IPS DF 4.7 (cell line): ENCODE results near the gene ZNF462.
"Not testable (repeated sequence)": the region's sequence is repeated elsewhere in the genome, so short reads cannot be mapped to it uniquely, and the experiment has no call there.

Experiments used
- DNase-seq: peaks from one replicate; pipeline ENCODE4 v3.0.0-alpha.2; 2013; ENCODE audit warnings: low spot score; ENCODE audit errors: extremely low read depth

Gene ZNF462

GRCh38 chr9:106886111-106887046 is 23.4 kb downstream of the ZNF462 start:
- DNase-seq: no peak

DNA sequence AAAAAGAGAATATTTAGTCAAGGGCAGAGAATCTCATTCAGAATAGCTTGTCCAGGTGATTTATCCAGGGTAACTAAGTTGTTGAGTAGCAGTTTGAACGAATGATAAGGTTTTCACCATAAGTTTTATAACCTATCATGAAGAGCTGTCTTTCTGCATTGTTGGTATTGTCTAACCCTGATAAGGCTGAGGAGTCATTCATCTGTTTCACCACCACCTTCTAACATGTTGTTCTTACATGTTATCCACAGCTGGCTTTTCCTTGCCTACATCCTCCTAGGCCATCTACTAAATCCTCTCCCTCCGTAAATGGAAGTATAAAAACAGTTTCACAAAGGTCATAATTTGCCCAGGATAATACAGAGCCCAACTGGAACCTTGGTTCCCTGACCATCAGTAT is 24.1 kb downstream of the ZNF462 start:
- DNase-seq: no peak

DNA sequence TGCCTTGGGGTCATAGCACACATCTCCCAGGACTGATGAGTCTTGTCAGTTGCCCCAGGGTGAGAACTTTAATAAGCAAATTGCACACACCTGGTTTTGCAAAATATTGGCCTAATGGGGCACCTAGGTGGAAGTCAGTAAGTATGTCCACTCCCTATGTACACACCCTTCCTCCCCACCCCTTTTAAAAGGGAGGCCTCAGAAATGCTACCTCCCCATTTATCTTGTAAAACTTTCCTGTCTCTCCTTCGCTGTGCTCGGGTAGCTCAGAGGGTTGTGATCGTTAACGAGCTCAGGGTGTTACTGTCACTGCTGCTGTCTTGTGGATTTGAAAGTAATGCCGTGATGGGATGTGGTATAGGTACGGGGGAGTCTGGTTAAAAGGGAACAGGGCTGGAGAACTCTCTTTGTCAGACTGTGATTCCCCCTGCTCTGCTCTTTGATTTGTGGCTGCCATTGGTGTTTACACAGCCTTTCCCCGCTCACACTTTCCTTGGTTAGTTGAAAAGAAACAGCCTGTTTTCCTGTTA is 26.2 kb downstream of the ZNF462 start:
- no peak for DNase-seq

GRCh38 chr9:106890608-106891007 is 27.6 kb downstream of the ZNF462 start:
- DNase-seq: no peak

DNA sequence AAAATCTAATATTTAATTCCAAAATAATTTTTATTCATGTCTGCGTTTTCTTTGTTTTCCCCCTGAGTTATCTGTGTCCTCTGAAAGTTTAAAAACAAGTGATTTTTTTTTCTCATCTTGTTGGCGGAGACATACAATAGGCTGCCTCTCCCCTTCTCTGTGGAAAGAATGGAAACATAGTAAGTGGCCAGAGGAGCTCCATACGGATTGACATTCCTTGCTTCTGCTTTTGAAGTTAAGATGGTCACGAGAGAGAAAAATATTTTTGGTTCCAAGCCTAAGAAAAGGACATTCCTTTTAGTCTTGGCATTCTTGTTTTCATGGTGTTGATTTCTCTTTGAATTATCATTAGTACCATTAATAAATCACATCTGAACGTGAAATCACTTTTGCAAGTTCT is 28.3 kb downstream of the ZNF462 start:
- DNase-seq: no peak

DNA sequence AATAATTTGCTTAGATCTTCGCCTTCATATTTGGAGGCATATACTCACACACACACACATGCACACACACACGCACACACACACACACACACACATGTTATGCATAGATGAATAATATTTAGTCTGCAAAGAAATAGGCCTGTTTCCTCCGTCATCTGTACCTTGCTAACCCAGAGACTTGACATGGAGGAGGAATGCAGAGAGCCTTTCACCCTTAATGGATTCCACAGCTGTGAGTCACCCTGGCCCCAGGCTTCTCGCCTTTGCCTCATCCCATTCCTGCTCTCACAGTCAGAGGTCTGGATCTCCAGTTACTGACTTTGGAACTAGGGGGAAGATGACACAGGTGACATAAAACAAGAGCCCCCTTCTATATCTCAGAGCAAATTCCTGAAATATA is 29.7 kb downstream of the ZNF462 start:
- DNase-seq: peak; percentile 76

- DNase-seq: no peak
Measured at GRCh38 chr9:106893088-106893487, 30.1 kb downstream of the ZNF462 start.

DNA sequence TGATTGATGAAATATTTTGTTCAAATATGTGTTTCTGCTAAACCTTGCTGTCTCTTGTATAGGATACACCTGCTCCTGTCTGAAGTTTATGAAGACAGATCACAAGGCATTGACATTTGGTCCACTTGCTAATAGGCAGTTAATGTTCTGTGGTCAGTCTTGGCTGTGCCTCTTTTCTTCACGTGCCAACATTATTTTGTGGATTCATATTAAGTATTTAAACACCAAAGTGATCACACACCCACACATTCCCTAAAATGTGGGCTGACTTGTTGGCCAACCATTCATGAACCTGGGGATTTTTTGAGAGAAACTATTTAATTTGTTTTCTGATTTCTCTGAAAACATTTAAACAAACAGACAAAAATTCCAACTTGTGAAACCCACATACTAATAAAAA is 33.7 kb downstream of the ZNF462 start:
- DNase-seq: no peak

DNA sequence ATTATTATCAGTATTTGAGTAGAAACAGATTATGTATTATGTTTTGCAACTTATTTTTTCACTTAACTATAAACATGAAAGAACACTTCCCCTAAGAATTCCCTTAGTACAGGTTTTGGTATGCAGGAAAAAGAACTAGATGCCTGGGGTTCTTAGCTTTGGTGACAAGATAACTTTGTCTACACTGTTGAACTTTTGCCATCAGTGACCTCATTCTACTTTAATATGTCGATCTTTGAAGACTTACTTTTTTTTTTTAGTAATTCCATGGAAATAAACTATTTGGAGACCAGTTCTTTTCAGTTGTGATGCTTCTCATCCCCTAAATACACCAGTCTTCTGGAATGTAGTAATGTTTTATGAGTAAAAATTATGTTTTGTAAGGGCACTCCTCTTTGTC is 34.3 kb downstream of the ZNF462 start:
- DNase-seq: no peak

- DNase-seq: no peak
Measured at GRCh38 chr9:106897751-106898150, 34.8 kb downstream of the ZNF462 start.

- DNase-seq: not testable (repeated sequence)
Measured at GRCh38 chr9:106900523-106900922, 37.6 kb downstream of the ZNF462 start.

GRCh38 chr9:106906129-106906528 is 43.2 kb downstream of the ZNF462 start:
- DNase-seq: no peak

GRCh38 chr9:106911951-106912350 is 49.0 kb downstream of the ZNF462 start:
- DNase-seq: no peak

- DNase-seq: no peak
Measured at GRCh38 chr9:106913276-106913675, 50.3 kb downstream of the ZNF462 start.

DNA sequence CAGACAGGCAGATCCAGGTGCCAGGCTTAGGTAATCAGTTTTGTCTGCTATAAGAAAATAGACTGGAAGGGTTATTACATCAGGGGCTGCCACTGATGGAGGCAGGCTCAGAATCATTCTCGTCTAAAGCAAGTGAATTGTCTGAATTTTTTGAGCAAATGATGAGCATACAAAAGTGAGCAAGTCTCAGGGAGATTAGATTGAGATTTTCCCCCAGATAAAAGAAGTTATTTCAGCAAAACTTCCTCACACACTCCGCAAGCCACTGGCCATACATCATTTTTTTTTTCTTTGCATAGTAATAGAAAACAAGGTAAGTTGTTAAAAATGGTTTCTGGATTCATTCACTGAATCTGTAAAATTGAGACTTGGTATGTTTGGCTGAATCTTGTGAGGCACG is 52.9 kb downstream of the ZNF462 start:
- no peak for DNase-seq

DNA sequence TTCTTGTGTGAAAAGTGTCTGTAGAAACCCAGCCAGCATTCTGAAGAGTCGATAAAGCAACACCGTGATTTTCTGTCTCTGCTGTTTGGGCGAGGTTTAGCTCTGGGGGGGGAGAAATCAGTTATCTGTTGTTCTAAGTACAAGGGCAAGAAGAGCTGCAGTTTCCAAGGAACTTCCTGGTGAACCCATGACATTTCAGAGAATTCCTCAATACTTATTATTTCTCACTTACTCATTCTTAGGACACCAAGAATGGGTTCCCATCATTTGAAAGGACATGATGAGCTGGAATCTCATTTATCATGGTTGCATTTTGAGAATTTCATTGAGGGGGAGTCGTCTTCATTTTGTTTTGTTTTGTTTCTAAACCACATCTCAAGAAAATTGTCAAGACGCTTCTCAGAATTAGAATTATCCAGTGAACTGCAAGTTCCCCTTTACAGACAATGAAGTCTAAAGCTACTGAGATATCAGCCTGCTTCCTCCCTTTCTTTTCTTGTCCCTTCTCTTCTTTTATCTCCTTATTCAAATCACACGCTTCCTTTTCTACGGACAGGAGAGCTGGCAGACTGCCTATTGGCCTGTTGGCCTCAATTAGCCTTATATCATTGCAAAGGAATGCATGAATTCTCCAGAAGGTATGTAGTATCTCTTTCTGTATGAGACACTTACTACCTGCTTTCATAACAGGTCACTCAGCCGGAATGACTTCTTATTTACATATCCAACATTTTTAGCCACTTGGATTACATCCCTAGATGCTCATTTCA is 53.7 kb downstream of the ZNF462 start:
- DNase-seq: no peak

GRCh38 chr9:106918825-106919509 is 56.0 kb downstream of the ZNF462 start:
- no peak for DNase-seq

GRCh38 chr9:106920091-106920490 is 57.1 kb downstream of the ZNF462 start:
- no peak for DNase-seq

GRCh38 chr9:106920701-106921283 is 57.8 kb downstream of the ZNF462 start:
- no peak for DNase-seq

DNA sequence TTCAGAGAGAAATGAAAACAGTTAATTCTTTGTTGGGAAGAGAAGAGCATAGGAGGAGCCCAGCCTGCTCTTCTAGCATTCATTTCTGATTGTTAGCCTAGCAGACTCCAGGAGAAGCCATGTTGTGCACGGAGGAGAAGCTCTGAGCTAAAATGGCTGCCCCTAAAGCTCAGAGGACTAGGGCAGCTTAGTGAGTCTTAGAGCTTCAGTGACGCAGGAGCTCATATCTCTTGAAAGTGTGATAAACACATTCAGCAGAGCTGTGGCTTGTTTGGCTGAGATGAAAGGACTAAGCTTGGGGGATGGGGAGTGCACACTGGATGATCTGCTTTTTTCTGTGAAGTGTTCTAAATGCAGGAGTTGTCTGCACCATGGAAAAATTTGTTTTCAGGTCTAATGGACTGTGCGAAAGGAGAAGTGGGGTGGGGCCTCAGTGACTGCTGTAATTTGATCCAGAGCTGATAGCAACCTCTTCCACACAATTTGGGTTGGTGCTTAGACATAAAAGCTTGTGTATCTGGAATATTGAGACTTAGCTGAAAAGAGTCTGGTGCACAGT is 58.5 kb downstream of the ZNF462 start:
- DNase-seq: no peak

GRCh38 chr9:106922026-106922425 is 59.1 kb downstream of the ZNF462 start:
- no peak for DNase-seq
